H9 (cell line): ENCODE results near the gene INSRR. TPM values are rescaled to one million over a fixed set of nuclear protein-coding genes. Genes with fewer than 3 reads are reported as not detected.

ENCODE experiments used
- DNase-seq: peaks from one replicate; pipeline ENCODE4 v3.0.0-alpha.2; 2017
- H2AFZ ChIP-seq: one replicate; pipeline ENCODE4 v1.6.1; 2013; ENCODE audit warnings: mild to moderate bottlenecking, low read length, control low read depth, moderate library complexity
- H2AK5ac ChIP-seq: 2 replicates; pipeline ENCODE4 v1.6.1; 2013; ENCODE audit warnings: low read length, control low read depth, mixed read lengths; ENCODE audit not compliant: insufficient read length
- H2BK120ac ChIP-seq: one replicate; pipeline ENCODE4 v1.6.1; 2013; ENCODE audit warnings: low read depth, mild to moderate bottlenecking, low read length, control low read depth, inconsistent platforms; ENCODE audit not compliant: poor library complexity, severe bottlenecking
- H2BK12ac ChIP-seq: 2 replicates; pipeline ENCODE4 v1.6.1; 2013; ENCODE audit warnings: low read length, control low read depth, mixed read lengths, low read depth; ENCODE audit not compliant: insufficient read length
- H2BK15ac ChIP-seq: 2 replicates; pipeline ENCODE4 v1.6.1; 2013; ENCODE audit warnings: low read depth, low read length, control low read depth
- H2BK20ac ChIP-seq: one replicate; pipeline ENCODE4 v1.6.1; 2013; ENCODE audit warnings: low read depth, mild to moderate bottlenecking, low read length, control low read depth, inconsistent platforms; ENCODE audit not compliant: poor library complexity, severe bottlenecking
- H2BK5ac ChIP-seq: 2 replicates; pipeline ENCODE4 v1.6.1; 2013; ENCODE audit warnings: low read length, control low read depth, mixed read lengths; ENCODE audit not compliant: insufficient read length
- H3K14ac ChIP-seq: 2 replicates; pipeline ENCODE4 v1.6.1; 2013; ENCODE audit warnings: low read length, control low read depth; ENCODE audit not compliant: insufficient read depth
- H3K18ac ChIP-seq: 2 replicates; pipeline ENCODE4 v1.6.1; 2013; ENCODE audit warnings: low read depth, mild to moderate bottlenecking, mixed read lengths, low read length, control low read depth; ENCODE audit not compliant: insufficient read length
- H3K23ac ChIP-seq: 2 replicates; pipeline ENCODE4 v1.6.1; 2013; ENCODE audit warnings: low read length, control low read depth, mixed read lengths, low read depth; ENCODE audit not compliant: insufficient read length
- H3K23me2 ChIP-seq: 2 replicates; pipeline ENCODE4 v1.6.1; 2013; ENCODE audit warnings: low read depth, mild to moderate bottlenecking, mixed read lengths, low read length, control low read depth; ENCODE audit not compliant: insufficient read length, poor library complexity, severe bottlenecking
- H3K27ac ChIP-seq: 2 replicates; pipeline ENCODE4 v1.5.1; 2013; ENCODE audit warnings: low read length, control low read depth, mixed read lengths, low read depth; ENCODE audit not compliant: insufficient read length
- H3K27me3 ChIP-seq: 2 replicates; pipeline ENCODE4 v1.6.1; 2013; ENCODE audit warnings: low read length, control low read depth, inconsistent platforms; ENCODE audit not compliant: insufficient read depth
- H3K4ac ChIP-seq: 2 replicates; pipeline ENCODE4 v1.6.1; 2013; ENCODE audit warnings: low read depth, mild to moderate bottlenecking, control low read depth, inconsistent platforms, low read length, moderate library complexity
- H3K4me1 ChIP-seq: 2 replicates; pipeline ENCODE4 v1.6.1; 2013; ENCODE audit warnings: low read length, control low read depth, inconsistent platforms; ENCODE audit not compliant: insufficient read depth
- H3K4me2 ChIP-seq: 2 replicates; pipeline ENCODE4 v1.6.1; 2013; ENCODE audit warnings: low read length, control low read depth, mixed read lengths; ENCODE audit not compliant: insufficient read length, insufficient read depth
- H3K56ac ChIP-seq: 2 replicates; pipeline ENCODE4 v1.6.1; 2013; ENCODE audit warnings: low read depth, mild to moderate bottlenecking, mixed read lengths, low read length, control low read depth; ENCODE audit not compliant: insufficient read length
- H3K79me1 ChIP-seq: 2 replicates; pipeline ENCODE4 v1.6.1; 2013; ENCODE audit warnings: low read depth, mild to moderate bottlenecking, moderate library complexity, low read length, control low read depth, inconsistent platforms; ENCODE audit not compliant: insufficient read depth, poor library complexity, severe bottlenecking
- H3K79me2 ChIP-seq: 2 replicates; pipeline ENCODE4 v1.6.1; 2013; ENCODE audit warnings: low read length, control low read depth, inconsistent platforms; ENCODE audit not compliant: insufficient read depth
- H3K9ac ChIP-seq: 2 replicates; pipeline ENCODE4 v1.6.1; 2013; ENCODE audit warnings: low read length, control low read depth, mixed read lengths; ENCODE audit not compliant: insufficient read length; ENCODE audit errors: extremely low read depth
- H3K9me3 ChIP-seq: one replicate; pipeline ENCODE4 v1.6.1; 2013; ENCODE audit warnings: low read depth, low read length, inconsistent platforms; ENCODE audit not compliant: control insufficient read depth
- H3T11ph ChIP-seq: one replicate; pipeline ENCODE4 v1.6.1; 2013; ENCODE audit warnings: mild to moderate bottlenecking, low read length, control low read depth, inconsistent platforms
- H4K20me1 ChIP-seq: one replicate; pipeline ENCODE4 v1.6.1; 2013; ENCODE audit not compliant: control insufficient read depth, insufficient read length, insufficient read depth
- H4K5ac ChIP-seq: 2 replicates; pipeline ENCODE4 v1.6.1; 2013; ENCODE audit warnings: low read depth, mild to moderate bottlenecking, mixed read lengths, low read length, control low read depth; ENCODE audit not compliant: insufficient read length
- H4K8ac ChIP-seq: replicated peaks from 2 replicates; pipeline ENCODE4 v1.6.1; 2013; ENCODE audit warnings: low read length, control low read depth, mixed read lengths, low read depth; ENCODE audit not compliant: insufficient read length
- H4K91ac ChIP-seq: 2 replicates; pipeline ENCODE4 v1.6.1; 2013; ENCODE audit warnings: low read depth, mild to moderate bottlenecking, moderate library complexity, mixed read lengths, low read length, control low read depth; ENCODE audit not compliant: insufficient read length
- H3K27ac Mint-ChIP-seq, 3 experiments: 2 replicates in 2 of 3; 3 replicates in 1 of 3; pipeline ENCODE4 v1.8.0; 2020 to 2021; ENCODE audit warnings: mixed read lengths in 3 of 3, mild to moderate bottlenecking in 1 of 3, moderate library complexity in 1 of 3
- H3K27me3 Mint-ChIP-seq: 2 replicates; pipeline ENCODE4 v1.8.0; 2021; ENCODE audit warnings: low read depth, mild to moderate bottlenecking, moderate library complexity, mixed read lengths
- H3K36me3 Mint-ChIP-seq, 3 experiments: 2 replicates in 2 of 3; 3 replicates in 1 of 3; pipeline ENCODE4 v1.8.0; 2020 to 2021; ENCODE audit warnings: low read depth in 3 of 3, mixed read lengths in 3 of 3; ENCODE audit not compliant: insufficient read depth in 1 of 3
- H3K4me1 Mint-ChIP-seq, 2 experiments: 2 replicates each; pipeline ENCODE4 v1.8.0; 2020; ENCODE audit warnings: mixed read lengths in 2 of 2
- H3K4me3 Mint-ChIP-seq, 2 experiments: 2 replicates in 1 of 2; 3 replicates in 1 of 2; pipeline ENCODE4 v1.8.0; 2020 to 2021; ENCODE audit warnings: mild to moderate bottlenecking in 2 of 2, mixed read lengths in 2 of 2, moderate library complexity in 1 of 2
- H3K9me3 Mint-ChIP-seq, 2 experiments: 2 replicates in 1 of 2; 3 replicates in 1 of 2; pipeline ENCODE4 v1.8.0; 2020; ENCODE audit warnings: mild to moderate bottlenecking in 2 of 2, mixed read lengths in 2 of 2, moderate library complexity in 1 of 2
- CTCF ChIP-seq: fragments of 200-600 bp; sonication (generic); conservative IDR thresholded peaks from 3 replicates; pipeline ENCODE4 v1.8.0; 2021; ENCODE audit warnings: antibody characterized with exemption, mild to moderate bottlenecking
- WGBS: extraction: QIAGEN DNeasy Blood & Tissue Kit; methylation state at CpG from one replicate; pipeline ENCODE4 v1.1.7; 2013; ENCODE audit warnings: missing lambda C conversion rate, low lambda C conversion rate, mixed read lengths; ENCODE audit not compliant: insufficient read length; ENCODE audit errors: extremely low coverage; 5-methylcytosine and 5-hydroxymethylcytosine counted together
- total RNA-seq: library from RNA; stranded (reverse); gene quantifications from 2 replicates; pipeline ENCODE4 v1.2.1, GENCODE V29; 2021

Gene INSRR
- total RNA-seq, 1 experiment from 2014 or later: not detected

- H3K4me1 ChIP-seq: no peaks in the 10 kb centered on the region
- H3K27ac Mint-ChIP-seq: no peak overlapping the region
- peaks cover 96% of the 10 kb centered on the region for H3K27me3 Mint-ChIP-seq
- WGBS: no CpG with 5 or more reads among the region's 3 CpGs
- H2BK15ac ChIP-seq: no peak overlapping the region
- no peak overlapping the region for H2BK120ac ChIP-seq
- no peaks in the 10 kb centered on the region for H4K20me1 ChIP-seq
- H3K36me3 Mint-ChIP-seq: no peaks in the 10 kb centered on the region
- no peak overlapping the region for H3K18ac ChIP-seq
- H2BK20ac ChIP-seq: no peak overlapping the region
- no peak overlapping the region for H3K4me3 Mint-ChIP-seq
- H3K4ac ChIP-seq: no peak overlapping the region
- no peaks in the 10 kb centered on the region for H3K9me3 Mint-ChIP-seq
- H3K27me3 ChIP-seq: peaks cover 48% of the 10 kb centered on the region
- H3K4me2 ChIP-seq: no peak overlapping the region
- H2BK5ac ChIP-seq: no peak overlapping the region
- no peak overlapping the region for H3K27ac ChIP-seq
- H2AFZ ChIP-seq: no peak overlapping the region
- H3K9ac ChIP-seq: no peak overlapping the region
- H3K4me1 Mint-ChIP-seq: peaks cover 6 to 27% of the 10 kb centered on the region in 2 experiments
- H3K23ac ChIP-seq: no peak overlapping the region
- no peak for DNase-seq
- no peak overlapping the region for H3K56ac ChIP-seq
- H2AK5ac ChIP-seq: no peak overlapping the region
- no peak overlapping the region for H4K91ac ChIP-seq
- no peaks in the 10 kb centered on the region for H3K79me1 ChIP-seq
- no peak overlapping the region for H3K14ac ChIP-seq
- no peak overlapping the region for H3T11ph ChIP-seq
- H3K79me2 ChIP-seq: no peaks in the 10 kb centered on the region
- H4K8ac ChIP-seq: no peak overlapping the region
- H3K9me3 ChIP-seq: no peaks in the 10 kb centered on the region
- no peak for TF ChIP-seq CTCF
- H2BK12ac ChIP-seq: no peak overlapping the region
- H3K23me2 ChIP-seq: peaks cover 13% of the 10 kb centered on the region
- no peak overlapping the region for H4K5ac ChIP-seq
These were observed 2.6 kb downstream of the INSRR start for GRCh38 chr1:156856282-156856785.
